GM19239 (cell line): ENCODE measurements around the gene VAT1.
"Not testable (repeated sequence)": the region's sequence is repeated elsewhere in the genome, so short reads cannot be mapped to it uniquely, and the experiment has no call there.

ENCODE experiments used
- DNase-seq: peaks from one replicate; pipeline ENCODE4 v3.0.0; 2011; ENCODE audit warnings: low spot score; ENCODE audit not compliant: insufficient read length
- FAIRE-seq: peaks from 2 replicates; lab custom pipeline; 2011; peaks lifted over from hg19 to GRCh38; lab: Jason Lieb, UNC

VAT1 gene

DNA sequence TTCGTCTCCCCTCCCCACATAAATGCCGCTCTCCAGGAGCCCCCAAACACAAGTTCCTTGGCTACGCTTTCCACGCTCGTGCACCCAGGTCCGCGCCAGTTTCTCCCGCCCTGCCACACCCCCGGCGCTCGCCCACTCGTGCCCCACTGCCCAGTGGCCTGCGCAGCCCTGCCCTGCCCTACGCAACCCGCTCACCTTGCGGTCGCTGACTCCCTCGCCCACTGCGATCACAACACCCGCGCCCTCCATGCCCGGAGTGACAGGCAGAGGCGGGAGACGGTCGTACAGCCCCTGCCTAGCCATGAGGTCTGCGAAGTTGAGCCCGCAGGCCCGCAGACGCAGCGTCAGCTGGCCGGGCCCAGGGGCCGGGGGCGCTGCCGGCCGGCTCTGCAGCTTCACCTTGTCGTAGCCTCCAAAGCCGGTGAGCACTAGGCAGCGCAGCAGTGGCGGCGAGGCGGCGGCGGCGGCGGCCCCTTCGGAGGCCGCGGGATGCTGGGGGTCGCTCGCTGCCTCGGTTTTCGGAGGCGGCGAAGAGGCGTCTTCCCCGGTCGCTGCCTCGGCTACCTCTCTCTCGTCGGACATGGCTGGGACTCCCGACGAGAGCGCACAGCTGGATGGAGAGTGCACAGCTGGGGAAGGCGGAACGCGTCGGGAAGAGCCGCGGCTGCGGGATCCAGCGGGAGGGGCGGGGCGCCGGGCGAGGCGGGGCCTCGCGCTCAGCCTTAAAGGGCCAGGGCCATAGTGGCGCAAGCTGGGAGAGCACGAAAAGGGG lies at the start of gene VAT1:
TSS of gene VAT1 (minus strand) at position 645 of the 772 bp plus-strand sequence. CDS start at position 582, 63 bp downstream.
- DNase-seq (peak; percentile 81), FAIRE-seq (peak; percentile 84)

DNA sequence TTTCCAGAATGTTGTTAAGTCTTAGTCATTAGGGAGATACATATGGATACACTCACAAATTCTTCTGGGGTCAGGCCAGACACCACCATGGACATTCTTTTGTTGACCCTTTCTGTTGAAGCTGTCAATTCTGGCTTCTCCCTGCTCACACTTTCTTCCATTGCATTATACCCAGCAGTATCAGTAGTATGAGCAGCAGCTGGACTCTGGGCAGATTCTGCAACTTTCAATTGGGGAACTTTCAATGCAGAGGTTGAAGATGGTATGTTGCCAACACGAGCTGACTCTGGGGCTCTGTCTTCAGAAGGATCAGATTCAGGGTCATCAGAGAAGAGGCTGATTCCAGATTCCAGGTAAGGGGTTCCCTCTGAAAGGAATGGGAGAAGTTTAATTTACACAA lies 48.7 kb upstream of the VAT1 start:
- FAIRE-seq (no peak), DNase-seq (no peak)

DNA sequence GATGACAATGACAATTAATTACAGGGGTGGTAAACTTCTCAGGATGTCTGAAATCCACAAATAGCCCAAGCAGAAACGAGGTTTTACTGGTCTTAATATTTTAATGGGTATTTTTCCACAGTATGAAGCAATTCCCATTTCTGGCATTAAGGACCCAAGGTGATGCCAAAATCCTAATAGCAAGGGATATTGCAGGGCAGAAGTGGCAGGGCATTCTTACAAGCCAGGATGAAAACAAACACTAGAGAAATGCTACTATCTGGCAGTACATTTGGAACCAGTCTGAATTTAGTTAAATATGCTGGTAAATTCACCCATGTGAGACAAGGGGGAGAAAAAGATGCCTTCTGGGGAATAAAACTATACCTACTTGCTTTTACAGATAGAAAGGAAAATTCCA lies 48.1 kb upstream of the VAT1 start:
- no peak for FAIRE-seq
- DNase-seq = no peak

DNA sequence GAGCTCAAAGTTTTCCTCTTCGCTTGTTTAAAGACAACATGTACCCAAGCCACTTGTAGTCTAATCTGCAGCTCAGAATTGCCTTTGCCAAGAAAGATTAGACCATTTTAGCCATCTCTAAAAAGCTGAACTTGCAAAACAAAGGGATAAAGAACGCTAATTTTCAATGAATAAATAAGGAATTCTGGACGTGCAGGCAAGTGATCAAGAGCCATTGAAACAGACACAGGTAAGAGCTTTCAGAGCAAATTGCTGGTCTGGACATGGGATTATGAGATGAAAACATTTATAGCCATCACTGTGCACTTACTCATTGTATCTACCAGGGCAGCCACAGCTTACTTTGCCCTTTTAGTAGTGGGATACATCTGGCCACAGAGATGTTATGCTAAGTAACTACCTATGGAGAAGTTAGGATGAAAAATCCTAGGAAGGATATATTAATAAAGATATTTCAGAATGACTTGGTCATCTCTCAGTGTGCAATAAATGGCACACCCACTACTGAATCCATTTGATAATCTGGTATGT lies 47.2 kb upstream of the VAT1 start:
- no peak for DNase-seq
- no peak for FAIRE-seq

DNA sequence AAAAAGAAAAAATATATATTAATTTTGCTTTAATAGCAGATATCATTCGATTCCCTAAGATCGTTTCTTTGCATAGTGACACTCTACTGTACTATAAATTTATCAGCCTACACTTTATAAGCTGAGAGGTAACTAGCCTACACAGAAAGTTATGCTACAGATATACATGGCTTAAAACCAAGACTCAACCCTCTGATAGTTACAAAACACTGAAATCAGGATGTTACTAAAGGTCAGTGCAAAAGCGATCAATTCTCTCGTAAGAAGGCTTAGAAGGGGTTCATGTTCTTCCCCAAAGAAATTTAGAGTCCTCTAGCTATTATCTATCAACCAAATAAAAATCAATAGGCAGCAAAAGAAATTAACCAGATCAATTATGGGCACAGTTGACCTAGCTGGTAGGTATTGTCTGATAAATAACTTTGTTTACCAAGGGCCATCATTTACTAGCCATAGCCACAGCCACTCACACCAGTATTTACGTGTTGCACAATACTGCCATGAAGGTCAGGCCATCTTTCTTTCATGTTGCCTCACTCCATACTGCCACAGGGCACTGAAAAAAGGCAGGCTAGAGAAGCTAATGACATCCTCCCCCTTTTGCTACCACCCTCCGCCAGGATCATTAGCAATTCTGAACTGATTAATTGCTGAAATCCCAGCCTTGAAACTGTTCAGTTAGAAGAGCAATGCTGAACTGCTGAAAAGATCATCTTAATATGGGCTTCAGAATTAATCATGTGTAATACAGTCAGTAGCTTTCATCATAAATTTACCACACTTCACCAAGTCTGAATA lies 46.6 kb upstream of the VAT1 start:
- FAIRE-seq (no peak), DNase-seq (no peak)

DNA sequence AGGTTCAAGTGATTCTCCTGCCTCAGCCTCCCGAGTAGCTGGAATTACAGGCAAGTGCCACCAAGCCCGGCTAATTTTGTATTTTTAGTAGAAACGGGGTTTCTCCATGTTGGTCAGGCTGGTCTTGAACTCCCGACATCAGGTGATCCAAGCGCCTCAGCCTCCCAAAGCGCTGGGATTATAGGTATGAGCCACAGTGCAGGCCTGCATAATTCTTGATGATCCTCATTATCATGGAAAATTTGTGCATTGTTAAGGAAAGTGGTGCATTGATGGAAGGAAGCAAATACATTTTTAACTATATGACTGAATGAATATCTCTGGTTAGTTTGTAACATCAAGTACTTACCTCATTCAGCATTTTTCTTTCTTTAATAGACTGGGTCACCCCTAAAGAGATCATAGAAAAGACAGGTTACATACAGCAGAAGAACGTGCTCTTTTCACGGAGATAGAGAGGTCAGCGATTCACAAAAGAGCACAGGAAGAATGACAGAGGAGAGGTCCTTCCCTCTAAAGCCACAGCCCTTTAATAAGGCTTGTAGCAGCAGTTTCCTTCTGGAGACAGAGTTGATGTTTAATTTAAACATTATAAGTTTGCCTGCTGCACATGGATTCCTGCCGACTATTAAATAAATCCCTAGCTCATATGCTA lies 40.9 kb upstream of the VAT1 start:
- no peak for DNase-seq
- FAIRE-seq = no peak

DNA sequence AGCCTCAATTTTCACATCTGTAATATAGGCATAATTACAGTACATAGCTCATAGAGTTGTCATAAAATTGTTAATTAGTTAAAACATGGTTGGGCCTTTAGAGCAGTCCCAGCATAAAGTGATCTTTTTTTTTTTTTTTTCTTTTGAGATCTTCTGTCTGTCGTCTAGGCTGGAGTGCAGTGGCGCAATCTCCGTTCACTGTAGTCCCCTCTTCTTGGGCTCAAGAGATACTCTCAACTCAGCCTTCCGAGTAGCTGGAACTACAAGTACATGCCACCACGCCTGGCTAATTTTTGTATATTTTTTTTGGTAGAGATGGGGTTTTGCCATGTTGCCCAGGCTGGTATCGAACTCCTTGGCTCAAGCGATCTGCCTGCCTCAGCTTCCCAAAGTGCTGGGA lies 33.9 kb upstream of the VAT1 start:
- FAIRE-seq (no peak), DNase-seq (no peak)

DNA sequence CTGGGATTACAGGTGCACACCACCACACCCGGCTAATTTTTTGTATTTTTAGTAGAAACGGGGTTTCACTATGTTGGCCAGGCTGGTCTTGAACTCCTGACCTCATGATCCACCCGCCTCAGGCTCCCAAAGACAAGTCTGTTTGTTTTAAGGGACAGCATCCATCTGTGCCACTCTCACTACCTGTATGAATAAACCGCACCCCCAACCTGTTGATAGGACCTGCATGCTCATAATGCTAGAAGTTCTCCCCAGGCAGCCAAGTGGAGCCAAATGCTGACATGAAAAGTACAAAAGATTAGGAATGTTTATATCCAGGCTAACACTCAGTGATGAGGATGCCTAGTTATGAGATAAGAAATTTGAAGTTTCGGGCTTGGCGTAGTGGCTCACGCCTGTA lies 30.8 kb upstream of the VAT1 start:
- DNase-seq, FAIRE-seq: not testable (repeated sequence)

DNA sequence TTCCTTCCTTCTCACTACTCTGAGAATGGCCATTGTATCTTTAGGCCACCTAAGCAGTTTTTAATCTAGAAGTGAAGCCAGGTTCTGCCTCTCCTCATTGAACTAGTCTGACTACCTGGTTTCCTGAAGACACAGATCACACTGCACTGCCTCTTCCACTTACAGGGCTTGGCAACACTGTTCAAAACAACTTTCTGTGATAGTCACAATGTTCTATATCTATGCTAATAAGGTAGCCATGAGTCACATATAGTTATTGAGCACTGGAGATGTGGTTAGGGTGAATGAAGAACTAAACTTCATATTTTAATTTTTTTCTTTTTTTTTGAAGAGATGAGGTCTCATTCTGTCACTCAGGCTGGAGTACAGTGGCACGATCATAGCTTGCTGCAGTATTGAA lies 29.8 kb upstream of the VAT1 start:
- FAIRE-seq (no peak), DNase-seq (no peak)

DNA sequence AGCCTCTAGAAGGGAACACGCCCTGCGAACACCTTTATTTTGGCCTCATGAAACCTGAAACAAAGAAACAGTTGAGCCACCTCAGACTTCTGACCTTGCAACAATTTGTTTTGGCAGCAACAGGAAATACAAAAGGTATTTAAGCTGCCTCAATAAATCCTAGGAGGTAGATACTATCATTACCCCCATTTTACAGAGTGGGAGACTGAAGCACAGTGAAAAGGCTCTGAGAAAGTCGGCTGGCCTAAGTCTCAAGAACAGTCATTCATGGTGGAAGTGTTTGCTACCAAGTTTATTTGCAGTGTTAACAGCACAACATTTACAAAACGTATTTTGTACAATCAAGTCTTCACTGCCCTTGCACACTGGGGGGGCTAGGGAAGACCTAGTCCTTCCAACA lies 21.8 kb upstream of the VAT1 start:
- DNase-seq (no peak), FAIRE-seq (no peak)

DNA sequence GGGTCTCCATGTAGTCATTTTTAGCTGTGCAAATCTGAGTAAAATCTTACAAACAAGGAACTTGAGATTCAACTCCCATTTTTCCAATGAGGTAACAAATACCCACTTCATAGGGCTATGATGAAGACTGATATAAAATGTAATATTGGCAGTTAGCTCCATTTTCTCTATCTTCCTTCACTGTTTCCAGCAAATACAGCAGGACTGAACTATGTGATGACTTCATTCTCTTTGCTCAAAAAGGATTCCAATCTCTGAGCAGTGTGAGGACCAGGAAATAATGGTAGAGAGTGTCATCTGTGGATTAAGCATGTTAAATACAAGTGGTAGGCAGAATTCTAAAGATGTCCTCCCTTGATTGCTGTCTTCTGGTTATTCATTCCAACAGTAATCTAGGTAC lies 21.1 kb upstream of the VAT1 start:
- FAIRE-seq = no peak
- no peak for DNase-seq

DNA sequence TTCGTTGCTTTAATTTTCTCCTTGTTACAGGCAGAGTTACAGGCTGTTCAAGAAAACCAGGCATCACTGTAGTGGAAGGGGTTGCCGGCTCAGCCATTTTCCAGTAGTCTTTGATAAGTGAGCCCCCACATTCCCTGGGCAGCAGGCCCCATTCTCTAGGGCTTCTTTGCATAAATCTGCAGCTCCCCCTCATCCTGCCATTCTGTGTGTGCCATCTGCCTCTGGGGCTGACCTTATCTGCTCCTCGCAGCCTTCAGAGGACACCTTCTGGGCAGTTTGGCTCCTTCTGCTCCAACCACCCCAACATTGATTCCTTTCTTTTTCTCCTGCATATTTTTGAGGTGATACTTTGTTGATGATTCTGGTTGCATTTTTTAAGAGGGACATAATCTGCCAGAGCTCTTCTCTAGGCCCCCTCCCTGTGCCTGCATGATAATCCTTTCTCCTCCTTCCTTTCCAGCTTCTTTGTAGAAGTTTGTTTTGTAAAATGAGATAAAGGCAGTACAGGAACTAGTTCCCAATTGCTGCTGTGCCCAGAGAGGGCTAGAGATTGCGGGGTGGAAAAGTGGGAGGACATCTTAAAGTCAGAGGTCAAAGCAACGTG lies 19.9 kb upstream of the VAT1 start:
- no peak for DNase-seq

DNA sequence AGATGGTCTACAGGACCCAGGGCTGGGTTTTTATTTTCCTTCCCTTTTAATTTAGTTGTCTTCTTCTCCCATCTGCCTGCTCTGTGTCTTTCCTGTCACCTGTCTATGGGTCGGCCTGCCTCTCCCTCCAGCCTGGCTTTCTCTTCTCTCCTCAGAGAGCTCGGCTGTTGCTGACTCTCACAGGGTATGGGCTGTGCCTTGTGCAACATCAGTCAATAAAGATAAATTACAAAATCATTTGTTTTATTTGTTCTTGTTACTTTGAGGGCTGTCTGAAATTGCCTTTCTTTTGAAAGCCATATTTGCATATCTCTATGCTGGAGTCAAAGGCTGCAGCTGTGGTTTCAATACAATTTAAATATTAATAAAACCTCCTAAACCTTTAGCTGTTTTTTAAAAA lies 18.5 kb upstream of the VAT1 start:
- DNase-seq (no peak), FAIRE-seq (no peak)

More for the DNA sequence above, 19.9 kb upstream of the VAT1 start:
- FAIRE-seq = no peak

DNA sequence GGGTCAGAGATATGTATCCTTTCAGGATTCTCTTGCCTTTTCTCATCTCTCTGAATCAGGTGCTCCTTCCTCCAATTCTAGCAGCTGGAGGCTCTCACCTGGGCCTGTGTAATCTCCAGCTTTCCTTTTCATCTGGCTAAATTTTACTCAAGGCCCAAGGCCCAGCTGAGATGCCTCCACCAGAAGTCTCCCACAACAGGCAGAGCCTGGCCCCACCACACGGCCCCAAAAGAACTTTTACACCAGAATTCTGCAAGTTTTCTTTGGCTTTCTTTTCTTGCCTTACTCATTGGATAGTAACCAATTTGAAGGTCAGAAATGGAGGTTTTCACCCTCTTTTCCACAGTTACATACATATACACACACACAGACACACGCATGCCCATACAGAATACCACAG lies 17.5 kb upstream of the VAT1 start:
- DNase-seq (no peak), FAIRE-seq (no peak)

DNA sequence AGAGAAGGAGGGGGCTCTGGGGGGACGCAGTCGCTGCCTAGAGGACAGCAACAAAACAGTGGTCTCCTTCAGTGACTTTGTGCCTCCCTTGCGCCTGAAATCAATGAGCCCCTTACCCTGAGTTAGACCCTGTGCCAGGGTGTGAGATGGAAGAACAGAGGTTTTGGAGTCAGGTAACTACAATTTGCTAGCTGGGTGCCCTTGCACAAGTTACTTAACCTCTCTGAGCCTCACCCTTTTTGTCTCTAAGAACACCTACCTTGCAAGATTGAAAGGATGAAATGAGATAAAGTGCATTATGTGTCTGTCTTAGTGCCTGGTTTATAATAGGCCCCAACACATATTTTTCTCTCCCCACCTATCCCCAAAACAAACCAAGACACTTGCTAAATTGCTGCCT lies 12.7 kb upstream of the VAT1 start:
- FAIRE-seq = no peak
- no peak for DNase-seq

DNA sequence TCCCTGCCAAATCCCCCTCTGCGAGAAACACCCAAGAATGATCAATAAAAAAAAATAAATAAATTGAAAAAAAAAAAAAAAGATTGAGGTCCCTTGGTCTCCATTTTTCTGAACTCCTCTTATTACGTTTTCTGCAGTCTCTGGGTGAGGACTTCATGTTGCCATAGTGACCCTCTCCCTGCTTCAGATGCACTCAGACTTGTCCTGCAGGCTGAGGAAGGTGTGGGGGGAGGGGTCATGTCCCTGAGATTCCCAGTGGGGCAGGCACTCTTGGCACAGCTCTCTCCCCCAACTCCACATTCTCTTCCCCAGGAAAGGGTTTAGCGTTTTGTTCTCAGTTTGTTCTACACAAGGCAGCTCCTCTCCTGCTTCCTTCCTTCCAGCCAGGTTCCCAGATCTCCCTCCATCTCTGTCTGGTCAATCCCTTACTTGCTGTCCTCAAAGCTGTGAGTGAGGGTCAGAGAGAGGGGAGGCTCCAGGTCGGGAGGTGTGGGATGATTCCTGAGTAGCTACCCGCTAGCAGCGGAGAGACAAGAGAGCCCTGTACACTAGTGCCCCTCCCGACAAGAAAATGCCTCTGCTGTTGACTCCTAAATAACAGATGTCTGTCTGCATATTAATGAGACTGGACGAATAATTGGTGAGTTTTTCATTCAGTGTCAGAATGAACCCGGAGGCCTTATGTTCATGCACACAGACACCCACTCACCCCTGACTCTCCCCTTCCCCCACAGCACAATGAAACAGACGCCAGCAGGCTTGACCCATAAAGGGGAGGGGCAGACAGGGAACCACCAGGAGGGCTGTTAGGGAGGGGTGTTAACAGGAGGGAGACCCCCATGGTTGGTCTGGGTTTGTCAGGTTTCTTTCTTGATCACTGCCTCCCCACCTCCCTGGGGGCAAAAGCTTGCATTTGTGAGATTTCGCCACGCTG lies 12.0 kb upstream of the VAT1 start:
- DNase-seq (no peak), FAIRE-seq (no peak)

DNA sequence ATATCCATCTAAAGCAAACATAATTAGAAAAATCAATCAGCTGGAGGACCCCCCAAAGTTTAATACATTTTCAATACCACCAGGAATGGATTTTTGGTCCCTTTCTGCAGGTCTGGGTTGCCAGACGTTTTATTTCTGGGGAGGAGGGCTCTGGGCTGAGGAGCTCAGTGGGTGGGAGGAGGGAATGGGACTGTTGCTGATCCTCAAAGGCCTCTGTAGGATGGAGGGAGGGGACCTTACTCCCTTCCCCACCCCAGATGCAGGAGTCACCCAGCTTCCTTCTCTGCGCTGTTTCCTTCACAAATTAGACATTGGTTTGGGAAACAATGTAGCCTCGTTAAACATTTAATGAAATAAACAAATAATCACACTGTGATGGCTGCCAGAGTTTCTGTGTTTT lies 9.5 kb upstream of the VAT1 start:
- FAIRE-seq (no peak), DNase-seq (no peak)

DNA sequence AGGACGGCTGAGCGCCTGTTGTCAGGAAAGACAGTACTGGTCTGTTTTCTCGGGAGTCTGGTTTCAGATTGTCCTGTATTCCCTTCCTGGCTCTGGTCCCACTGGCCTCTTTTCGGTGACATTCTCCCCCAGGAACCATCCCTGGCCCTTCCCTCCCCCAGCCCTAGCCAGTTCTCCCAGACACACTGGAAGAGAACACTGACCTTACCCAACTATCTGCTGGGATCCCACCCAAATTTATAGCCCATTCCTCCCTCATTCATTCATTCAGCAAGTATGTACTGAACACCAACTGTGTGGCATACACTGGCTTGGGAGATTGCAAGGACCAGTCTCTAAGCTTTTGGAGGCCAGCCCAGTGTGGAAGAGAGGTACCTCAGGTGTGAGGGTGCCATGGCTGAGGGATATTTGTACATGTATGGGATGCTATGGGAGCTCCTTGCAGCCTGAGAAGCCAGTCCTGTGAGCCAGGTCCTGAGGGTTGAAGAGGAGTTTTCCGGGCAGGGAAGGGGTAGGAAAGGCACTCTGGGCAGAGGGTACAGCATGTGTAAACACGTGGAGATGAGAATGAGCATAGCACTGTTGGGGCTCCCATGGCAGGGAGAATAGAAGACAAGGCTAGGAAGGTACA lies 8.1 kb upstream of the VAT1 start:
- FAIRE-seq = no peak
- no peak for DNase-seq
